ENCODE data around the gene SPDEF. TPM values are rescaled to one million over a fixed set of nuclear protein-coding genes. Genes with fewer than 3 reads are reported as not detected.

Gene SPDEF
- total RNA-seq (2014; rRNA removed; shearing (Covaris generic)) = not detected in 2 replicates

DNA sequence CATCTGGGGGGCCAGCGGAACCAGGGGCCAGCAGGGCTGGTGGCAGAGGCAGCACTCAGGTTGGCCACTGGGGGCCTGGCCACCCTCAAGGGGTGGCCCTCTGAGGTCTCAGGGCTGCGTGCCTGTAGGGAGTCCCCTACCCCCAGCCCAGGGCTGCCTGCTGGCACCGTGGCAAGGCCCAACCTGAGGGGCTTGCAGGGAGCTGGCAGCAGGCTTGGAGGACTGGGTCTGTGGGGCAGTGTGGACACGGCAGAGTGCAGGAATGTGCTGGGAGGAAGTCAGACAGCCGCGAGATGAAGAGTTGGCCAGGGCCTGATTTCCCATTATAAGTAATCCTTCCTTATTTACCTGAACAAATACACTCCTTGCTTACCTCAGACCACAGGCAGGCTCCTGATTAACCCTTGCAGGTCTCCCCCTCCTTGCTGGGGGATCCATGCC lies at the start of gene SPDEF:
TSS of gene SPDEF (minus strand) at position 299 of the 441 bp plus-strand sequence. CDS start 11,874 bp downstream, outside the sequence.
- no peak for DNase-seq (ENCODE audit: low read depth)

GRCh38 chr6:34603707-34604106 lies 47.6 kb upstream of the SPDEF start:
- DNase-seq (ENCODE audit: low read depth) = no peak

DNA sequence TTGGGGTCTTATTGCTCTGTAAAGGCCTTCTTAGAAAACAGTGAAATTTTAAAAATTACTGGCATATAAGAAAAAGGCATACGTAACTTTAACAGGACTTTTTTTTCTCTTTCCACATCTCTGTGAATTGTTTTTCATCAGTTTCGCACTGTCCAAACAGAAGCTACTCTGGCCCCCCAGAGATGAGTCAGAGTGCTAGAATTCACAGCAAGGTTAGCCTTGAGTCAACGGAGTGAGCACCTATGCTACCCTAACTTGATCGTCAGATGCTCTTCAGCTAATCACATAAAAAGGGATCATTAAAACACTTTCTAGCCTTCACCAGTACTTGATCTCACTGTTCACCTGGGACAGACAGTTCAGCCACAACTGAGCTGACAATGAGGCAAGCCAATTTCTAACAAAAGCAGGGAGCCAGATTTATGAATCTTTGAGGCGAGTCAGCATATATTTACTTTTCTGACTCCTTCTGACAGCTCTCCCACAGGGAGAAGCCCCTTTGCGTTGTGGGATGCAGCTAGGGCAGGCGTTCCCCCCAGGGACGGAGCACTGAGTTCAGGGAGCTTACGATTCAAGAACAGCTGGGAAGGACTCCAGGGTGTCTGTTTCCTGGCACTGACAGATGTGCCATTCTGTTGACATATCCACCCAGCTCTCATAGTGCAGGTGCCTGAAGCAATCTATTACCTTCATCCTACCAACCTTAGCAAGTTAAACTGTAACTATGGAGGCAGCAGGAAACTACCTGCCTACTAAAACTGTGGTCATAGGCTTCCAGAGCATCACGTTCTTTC lies 46.4 kb upstream of the SPDEF start:
- no peak for DNase-seq (ENCODE audit: low read depth)

DNA sequence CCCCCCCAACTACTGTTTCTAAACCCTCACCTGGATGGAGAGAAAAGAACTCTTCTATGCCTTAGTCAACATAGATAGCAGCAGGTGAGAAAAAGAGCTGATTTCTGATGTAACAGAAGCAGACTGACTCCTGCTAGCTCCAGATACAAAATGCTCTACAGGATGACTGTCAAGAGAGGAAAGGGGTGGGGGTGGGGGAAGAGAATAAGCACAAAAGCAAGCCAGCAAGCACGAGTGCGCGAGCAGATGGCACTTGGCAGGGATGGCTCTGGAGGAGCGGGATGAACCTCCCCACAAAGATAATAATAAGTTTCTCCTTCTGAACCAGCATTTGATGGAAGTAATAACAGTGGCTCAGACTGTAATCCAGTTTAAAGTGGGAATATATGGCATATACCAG lies 45.6 kb upstream of the SPDEF start:
- no peak for DNase-seq (ENCODE audit: low read depth)

GRCh38 chr6:34600796-34601195 lies 44.7 kb upstream of the SPDEF start:
- DNase-seq (ENCODE audit: low read depth) = no peak

GRCh38 chr6:34600101-34600500 lies 44.0 kb upstream of the SPDEF start:
- DNase-seq (ENCODE audit: low read depth) = no peak

GRCh38 chr6:34598712-34599111 lies 42.6 kb upstream of the SPDEF start:
- no peak for DNase-seq (ENCODE audit: low read depth)

GRCh38 chr6:34597605-34598353 lies 41.6 kb upstream of the SPDEF start:
- DNase-seq (ENCODE audit: low read depth) = no peak

GRCh38 chr6:34596798-34597197 lies 40.7 kb upstream of the SPDEF start:
- DNase-seq (ENCODE audit: low read depth) = no peak

- no peak for DNase-seq (ENCODE audit: low read depth)
Observed at GRCh38 chr6:34595332-34596184, 39.4 kb upstream of the SPDEF start.

DNA sequence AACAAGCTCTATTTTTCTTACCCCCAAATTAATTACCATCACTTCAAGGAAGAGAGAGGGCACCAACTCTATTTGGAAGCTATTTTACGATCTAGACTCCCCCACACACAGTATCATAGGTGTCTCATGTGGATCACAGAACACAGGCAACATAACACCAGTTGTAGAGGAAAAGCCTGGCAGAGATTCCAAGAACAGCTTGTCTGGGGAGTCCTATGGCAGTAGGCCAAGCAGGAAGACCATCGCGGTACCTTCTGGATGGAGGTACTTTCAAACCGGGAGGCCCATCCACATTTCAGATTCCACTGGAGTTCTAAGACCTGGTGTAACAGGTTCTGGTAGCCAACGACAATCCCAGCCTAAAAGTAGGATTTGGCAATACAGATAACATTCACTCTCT lies 37.6 kb upstream of the SPDEF start:
- DNase-seq (ENCODE audit: low read depth) = no peak

- no peak for DNase-seq (ENCODE audit: low read depth)
Observed at GRCh38 chr6:34592208-34592952, 36.3 kb upstream of the SPDEF start.

GRCh38 chr6:34589691-34590090 lies 33.6 kb upstream of the SPDEF start:
- DNase-seq (ENCODE audit: low read depth) = no peak

GRCh38 chr6:34589140-34589539 lies 33.0 kb upstream of the SPDEF start:
- DNase-seq (ENCODE audit: low read depth) = no peak

- DNase-seq (ENCODE audit: low read depth) = no peak
Observed at GRCh38 chr6:34587851-34588250, 31.7 kb upstream of the SPDEF start.

GRCh38 chr6:34587325-34587724 lies 31.2 kb upstream of the SPDEF start:
- no peak for DNase-seq (ENCODE audit: low read depth)

GRCh38 chr6:34586327-34587040 lies 30.4 kb upstream of the SPDEF start:
- no peak for DNase-seq (ENCODE audit: low read depth)

GRCh38 chr6:34585512-34586061 lies 29.5 kb upstream of the SPDEF start:
- peak; percentile 36 for DNase-seq (ENCODE audit: low read depth)

DNA sequence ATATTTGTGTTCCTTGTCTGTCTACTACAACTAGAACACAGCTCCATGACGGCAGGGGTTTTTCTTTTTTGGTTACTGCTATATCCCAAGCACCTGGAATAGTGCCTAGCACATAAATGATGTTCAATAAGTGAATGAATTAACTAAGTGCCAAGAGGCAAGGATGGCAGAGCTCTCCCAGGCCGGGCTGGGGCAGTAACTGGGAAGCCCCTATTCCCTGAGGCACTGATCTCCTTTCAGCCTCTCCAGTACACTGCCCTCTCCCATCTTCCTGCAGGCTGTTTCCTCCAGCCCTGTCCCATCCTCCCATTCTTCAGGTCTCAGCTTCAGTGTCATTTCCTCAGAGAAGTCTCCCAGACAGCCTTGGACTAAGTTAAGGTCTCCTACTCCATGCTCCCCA lies 29.0 kb upstream of the SPDEF start:
- DNase-seq (ENCODE audit: low read depth) = no peak

DNA sequence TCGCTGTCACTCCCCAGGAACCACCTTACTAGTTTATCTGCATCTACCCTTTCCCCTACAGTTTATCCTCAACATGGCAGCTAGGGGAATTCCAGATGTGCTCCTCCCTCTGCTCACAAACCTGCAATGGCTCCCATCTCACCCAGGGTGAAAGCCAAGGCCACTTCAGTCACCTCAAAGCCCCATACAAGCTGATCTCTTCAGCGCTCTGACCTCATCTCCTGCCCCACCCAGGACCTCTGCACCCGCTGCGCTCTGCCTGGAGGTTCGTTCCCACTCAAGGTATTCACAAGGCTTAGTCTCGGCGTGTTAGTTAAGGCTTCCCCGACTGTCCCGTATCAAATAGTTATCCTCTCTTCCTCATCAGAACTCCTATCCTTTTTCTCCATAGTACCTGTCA lies 28.6 kb upstream of the SPDEF start:
- DNase-seq (ENCODE audit: low read depth) = no peak
